Measurements from ENCODE around the gene ERBB3.
A peak's percentile ranks its signal among the peaks of the same experiment; 100 is the strongest.
"Not testable (repeated sequence)": the region's sequence is repeated elsewhere in the genome, so short reads cannot be mapped to it uniquely, and the experiment has no call there.

Gene ERBB3

GRCh38 chr12:56079723-56080555, at the start of gene ERBB3:
Gene ERBB3, plus strand, starts transcription at chr12:56080165. Its CDS starts 136 bp downstream, at chr12:56080301.
- Histone ChIP-seq H3K27me3 (ENCODE audit: control insufficient read depth, insufficient read depth, low read length) (no peaks in the 10 kb centered on the region), H3K4me1 (ENCODE audit: control insufficient read depth, insufficient read depth, low read length) (0 out of 2 replicates have a peak, but pooled peaks cover 2% of the 10 kb centered on the region), H3K9me3 (ENCODE audit: control insufficient read depth, insufficient read depth, low read length) (no peaks in the 10 kb centered on the region), H3K36me3 (ENCODE audit: control insufficient read depth, insufficient read depth, low read length) (peaks cover 4% of the 10 kb centered on the region; the same call in 1 of the 2 replicates), H3K4me3 (ENCODE audit: low read length) (peak within 1 kb of the TSS; percentile 70), H3K27ac (ENCODE audit: low read length) (no peak within 1 kb of the TSS)
- no CpG with 5 or more reads among the region's 59 CpGs for WGBS (ENCODE audit: insufficient coverage, insufficient read length)
- no peak for DNase-seq (ENCODE audit: low read depth, low spot score)

GRCh38 chr12:56031987-56032386, 48.0 kb upstream of the ERBB3 start:
- H3K36me3 ChIP-seq (ENCODE audit: control insufficient read depth, insufficient read depth, low read length): peaks cover 24% of the 10 kb centered on the region
- no peak overlapping the region for H3K27ac ChIP-seq (ENCODE audit: low read length)
- H3K4me3 ChIP-seq (ENCODE audit: low read length): no peak overlapping the region
- WGBS (ENCODE audit: insufficient coverage, insufficient read length): no CpG with 5 or more reads among the region's 1 CpG
- H3K4me1 ChIP-seq (ENCODE audit: control insufficient read depth, insufficient read depth, low read length): no peaks in the 10 kb centered on the region; the same call in 1 of the 2 replicates
- no peaks in the 10 kb centered on the region for H3K9me3 ChIP-seq (ENCODE audit: control insufficient read depth, insufficient read depth, low read length)
- no peak for DNase-seq (ENCODE audit: low read depth, low spot score)
- no peaks in the 10 kb centered on the region for H3K27me3 ChIP-seq (ENCODE audit: control insufficient read depth, insufficient read depth, low read length)

DNA sequence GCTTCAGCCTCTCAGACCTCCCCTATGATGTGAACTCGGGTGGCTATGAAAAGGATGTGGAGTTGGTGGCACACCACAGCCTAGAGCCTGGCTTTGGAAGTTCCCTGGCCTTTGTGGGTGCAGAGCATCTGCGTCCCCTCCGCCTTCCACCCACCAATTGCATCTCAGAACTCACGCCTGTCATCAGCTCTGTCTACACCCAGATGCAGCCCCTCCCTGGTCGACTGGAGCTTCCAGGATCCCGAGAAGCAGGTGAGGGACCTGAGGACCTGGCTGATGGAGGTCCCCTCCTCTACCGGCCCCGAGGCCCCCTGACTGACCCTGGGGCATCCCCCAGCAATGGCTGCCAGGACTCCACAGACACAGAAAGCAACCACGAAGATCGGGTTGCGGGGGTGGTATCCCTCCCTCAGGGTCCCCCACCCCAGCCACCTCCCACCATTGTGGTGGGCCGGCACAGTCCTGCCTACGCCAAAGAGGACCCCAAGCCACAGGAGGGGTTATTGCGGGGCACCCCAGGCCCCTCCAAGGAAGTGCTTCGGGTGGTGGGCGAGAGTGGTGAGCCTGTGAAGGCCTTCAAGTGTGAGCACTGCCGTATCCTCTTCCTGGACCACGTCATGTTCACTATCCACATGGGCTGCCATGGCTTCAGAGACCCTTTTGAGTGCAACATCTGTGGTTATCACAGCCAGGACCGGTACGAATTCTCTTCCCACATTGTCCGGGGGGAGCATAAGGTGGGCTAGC, 45.2 kb upstream of the ERBB3 start:
- H3K9me3 ChIP-seq (ENCODE audit: control insufficient read depth, insufficient read depth, low read length): no peaks in the 10 kb centered on the region
- no CpG with 5 or more reads among the region's 21 CpGs for WGBS (ENCODE audit: insufficient coverage, insufficient read length)
- DNase-seq (ENCODE audit: low read depth, low spot score): no peak

GRCh38 chr12:56037161-56037560, 42.8 kb upstream of the ERBB3 start:
- Histone ChIP-seq H3K36me3 (ENCODE audit: control insufficient read depth, insufficient read depth, low read length) (peaks cover 19% of the 10 kb centered on the region), H3K9me3 (ENCODE audit: control insufficient read depth, insufficient read depth, low read length) (no peaks in the 10 kb centered on the region), H3K4me1 (ENCODE audit: control insufficient read depth, insufficient read depth, low read length) (no peaks in the 10 kb centered on the region; the same call in 1 of the 2 replicates), H3K27me3 (ENCODE audit: control insufficient read depth, insufficient read depth, low read length) (no peaks in the 10 kb centered on the region), H3K27ac (ENCODE audit: low read length) (no peak overlapping the region), H3K4me3 (ENCODE audit: low read length) (no peak overlapping the region)
- WGBS (ENCODE audit: insufficient coverage, insufficient read length): no CpG with 5 or more reads among the region's 2 CpGs
- DNase-seq (ENCODE audit: low read depth, low spot score): no peak

More for the DNA sequence above, 45.2 kb upstream of the ERBB3 start:
- peaks cover 19% of the 10 kb centered on the region for H3K36me3 ChIP-seq (ENCODE audit: control insufficient read depth, insufficient read depth, low read length)
- no peaks in the 10 kb centered on the region for H3K27me3 ChIP-seq (ENCODE audit: control insufficient read depth, insufficient read depth, low read length)
- H3K27ac ChIP-seq (ENCODE audit: low read length): no peak overlapping the region
- H3K4me3 ChIP-seq (ENCODE audit: low read length): no peak overlapping the region
- no peaks in the 10 kb centered on the region; the same call in 1 of the 2 replicates for H3K4me1 ChIP-seq (ENCODE audit: control insufficient read depth, insufficient read depth, low read length)

GRCh38 chr12:56038022-56038655, 41.8 kb upstream of the ERBB3 start:
- no peak for DNase-seq (ENCODE audit: low read depth, low spot score)
- Histone ChIP-seq H3K27me3 (ENCODE audit: control insufficient read depth, insufficient read depth, low read length) (no peaks in the 10 kb centered on the region), H3K4me1 (ENCODE audit: control insufficient read depth, insufficient read depth, low read length) (no peaks in the 10 kb centered on the region; the same call in 1 of the 2 replicates), H3K36me3 (ENCODE audit: control insufficient read depth, insufficient read depth, low read length) (peaks cover 12% of the 10 kb centered on the region), H3K27ac (ENCODE audit: low read length) (no peak overlapping the region), H3K4me3 (ENCODE audit: low read length) (no peak overlapping the region), H3K9me3 (ENCODE audit: control insufficient read depth, insufficient read depth, low read length) (no peaks in the 10 kb centered on the region)
- WGBS (ENCODE audit: insufficient coverage, insufficient read length): 100% methylated on average over 1 of the region's 2 CpGs

- whole genome bisulfite sequencing (ENCODE audit: insufficient coverage, insufficient read length): no CpG with 5 or more reads among the region's 1 CpG
- no peak for DNase-seq (ENCODE audit: low read depth, low spot score)
- peaks cover 12% of the 10 kb centered on the region for H3K36me3 ChIP-seq (ENCODE audit: control insufficient read depth, insufficient read depth, low read length)
- H3K4me3 ChIP-seq (ENCODE audit: low read length): no peak overlapping the region
- no peaks in the 10 kb centered on the region for H3K9me3 ChIP-seq (ENCODE audit: control insufficient read depth, insufficient read depth, low read length)
- H3K27me3 ChIP-seq (ENCODE audit: control insufficient read depth, insufficient read depth, low read length): no peaks in the 10 kb centered on the region
- H3K27ac ChIP-seq (ENCODE audit: low read length): no peak overlapping the region
- no peaks in the 10 kb centered on the region; the same call in none of the 2 replicates for H3K4me1 ChIP-seq (ENCODE audit: control insufficient read depth, insufficient read depth, low read length)
These were observed 39.8 kb upstream of the ERBB3 start for GRCh38 chr12:56040151-56040550.

DNA sequence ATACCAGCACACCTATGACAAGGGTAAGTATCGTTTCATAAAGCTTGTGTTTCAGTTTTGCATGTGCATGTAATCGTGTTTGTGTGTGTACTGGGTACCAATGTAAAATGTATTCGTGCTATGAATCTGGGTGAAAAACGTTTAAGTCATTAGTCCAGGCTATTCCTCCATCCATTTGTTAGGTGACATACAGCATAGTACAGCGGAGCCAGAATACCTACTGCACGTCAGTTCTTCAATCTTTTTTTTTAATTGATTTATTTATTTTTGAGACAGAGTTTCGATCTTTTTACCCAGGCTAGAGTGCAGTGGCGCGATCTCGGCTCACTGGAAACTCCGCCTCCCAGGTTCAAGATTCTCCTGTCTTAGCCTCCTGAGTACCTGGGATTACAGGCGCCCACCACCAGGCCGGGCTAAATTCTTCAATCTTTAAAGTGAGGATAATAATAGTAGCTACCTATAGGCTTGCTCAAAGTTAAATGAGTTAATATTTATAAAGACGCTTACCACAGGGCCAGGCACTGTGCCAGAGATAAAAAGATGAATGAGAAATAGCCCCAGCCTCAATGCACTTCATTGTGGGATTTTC, 38.9 kb upstream of the ERBB3 start:
- Histone ChIP-seq H3K4me1 (ENCODE audit: control insufficient read depth, insufficient read depth, low read length) (no peaks in the 10 kb centered on the region; the same call in 1 of the 2 replicates), H3K27ac (ENCODE audit: low read length) (no peak overlapping the region), H3K27me3 (ENCODE audit: control insufficient read depth, insufficient read depth, low read length) (no peaks in the 10 kb centered on the region), H3K4me3 (ENCODE audit: low read length) (peak overlapping the region; percentile 14; the same call in 1 of the 2 replicates), H3K36me3 (ENCODE audit: control insufficient read depth, insufficient read depth, low read length) (peaks cover 10% of the 10 kb centered on the region; the same call in 1 of the 2 replicates), H3K9me3 (ENCODE audit: control insufficient read depth, insufficient read depth, low read length) (no peaks in the 10 kb centered on the region)
- no CpG with 5 or more reads among the region's 14 CpGs for WGBS (ENCODE audit: insufficient coverage, insufficient read length)
- DNase-seq (ENCODE audit: low read depth, low spot score): no peak

GRCh38 chr12:56041552-56042429, 38.2 kb upstream of the ERBB3 start, which contains the start of gene RPS26:
Gene RPS26, plus strand, starts transcription at chr12:56041918. Its CDS starts 249 bp downstream, at chr12:56042167.
- DNase-seq (ENCODE audit: low read depth, low spot score): peak; percentile 99
- no peaks in the 10 kb centered on the region; the same call in 1 of the 2 replicates for H3K4me1 ChIP-seq (ENCODE audit: control insufficient read depth, insufficient read depth, low read length)
- peaks cover 10% of the 10 kb centered on the region; the same call in 1 of the 2 replicates for H3K36me3 ChIP-seq (ENCODE audit: control insufficient read depth, insufficient read depth, low read length)
- H3K27me3 ChIP-seq (ENCODE audit: control insufficient read depth, insufficient read depth, low read length): no peaks in the 10 kb centered on the region
- H3K27ac ChIP-seq (ENCODE audit: low read length): no peak within 1 kb of the TSS
- H3K9me3 ChIP-seq (ENCODE audit: control insufficient read depth, insufficient read depth, low read length): no peaks in the 10 kb centered on the region
- no CpG with 5 or more reads among the region's 50 CpGs for WGBS (ENCODE audit: insufficient coverage, insufficient read length)
- H3K4me3 ChIP-seq (ENCODE audit: low read length): peak within 1 kb of the TSS; percentile 90

- not testable (repeated sequence) for H3K27ac ChIP-seq (ENCODE audit: low read length); H3K4me1 ChIP-seq (ENCODE audit: control insufficient read depth, insufficient read depth, low read length); DNase-seq (ENCODE audit: low read depth, low spot score); H3K27me3 ChIP-seq (ENCODE audit: control insufficient read depth, insufficient read depth, low read length); H3K9me3 ChIP-seq (ENCODE audit: control insufficient read depth, insufficient read depth, low read length)
- Histone ChIP-seq H3K4me3 (ENCODE audit: low read length) (peak overlapping the region; percentile 90), H3K36me3 (ENCODE audit: control insufficient read depth, insufficient read depth, low read length) (peaks cover 10% of the 10 kb centered on the region; the same call in 1 of the 2 replicates)
- no CpG with 5 or more reads among the region's 20 CpGs for WGBS (ENCODE audit: insufficient coverage, insufficient read length)
These were observed 37.5 kb upstream of the ERBB3 start for GRCh38 chr12:56042430-56042813.

Data from iPS DF 6.9 (cell line).